Measurements from ENCODE around the gene NPEPL1.

The NPEPL1 gene

DNA sequence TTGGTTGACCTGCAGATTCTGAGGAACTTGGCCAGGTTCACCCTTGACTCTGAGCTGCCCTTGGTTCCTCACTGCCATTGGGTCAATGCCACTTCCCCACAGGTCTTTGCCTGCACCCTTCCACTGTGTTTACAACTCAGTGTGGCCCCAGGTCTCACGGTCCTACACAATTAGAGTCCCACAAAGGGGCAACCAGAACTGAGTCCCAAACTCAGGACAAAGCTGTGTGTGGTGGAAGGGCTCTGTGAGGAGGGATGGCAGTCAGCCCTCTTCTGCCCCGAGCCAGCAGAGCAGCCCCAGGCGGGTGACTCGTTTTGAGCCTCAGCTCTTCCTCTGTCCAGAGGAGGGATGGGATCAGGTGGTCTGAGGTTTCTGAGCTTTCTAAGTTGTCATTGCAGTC, 69.5 kb downstream of the NPEPL1 start:
- DNase-seq (ENCODE audit: low read depth), result no peak

DNA sequence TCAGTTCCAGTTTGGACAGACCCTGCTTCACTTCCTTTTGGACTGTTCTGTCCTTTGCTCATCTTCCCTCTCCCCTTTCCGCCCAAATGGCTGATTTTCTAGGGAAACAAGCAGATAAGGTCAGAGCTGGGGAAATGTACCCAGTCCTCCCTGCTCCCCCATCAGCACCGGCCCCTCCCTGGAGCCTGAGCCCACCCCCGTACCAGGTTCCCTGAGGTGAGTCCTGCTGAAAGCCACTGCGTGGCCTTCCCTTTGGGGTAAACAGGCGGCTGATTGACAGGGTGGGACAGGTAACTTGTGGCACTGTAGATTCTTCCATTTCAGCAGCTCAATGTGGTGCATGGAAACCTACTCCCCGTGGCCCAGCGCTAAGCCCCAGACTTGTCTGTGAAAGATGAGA, 70.5 kb downstream of the NPEPL1 start:
- no peak for DNase-seq (ENCODE audit: low read depth)

All from HS-27A (cell line).